ENCODE data around the gene OGFR. TPM values are rescaled to one million over a fixed set of nuclear protein-coding genes. Genes with fewer than 3 reads are reported as not detected.

The OGFR gene, protein sequence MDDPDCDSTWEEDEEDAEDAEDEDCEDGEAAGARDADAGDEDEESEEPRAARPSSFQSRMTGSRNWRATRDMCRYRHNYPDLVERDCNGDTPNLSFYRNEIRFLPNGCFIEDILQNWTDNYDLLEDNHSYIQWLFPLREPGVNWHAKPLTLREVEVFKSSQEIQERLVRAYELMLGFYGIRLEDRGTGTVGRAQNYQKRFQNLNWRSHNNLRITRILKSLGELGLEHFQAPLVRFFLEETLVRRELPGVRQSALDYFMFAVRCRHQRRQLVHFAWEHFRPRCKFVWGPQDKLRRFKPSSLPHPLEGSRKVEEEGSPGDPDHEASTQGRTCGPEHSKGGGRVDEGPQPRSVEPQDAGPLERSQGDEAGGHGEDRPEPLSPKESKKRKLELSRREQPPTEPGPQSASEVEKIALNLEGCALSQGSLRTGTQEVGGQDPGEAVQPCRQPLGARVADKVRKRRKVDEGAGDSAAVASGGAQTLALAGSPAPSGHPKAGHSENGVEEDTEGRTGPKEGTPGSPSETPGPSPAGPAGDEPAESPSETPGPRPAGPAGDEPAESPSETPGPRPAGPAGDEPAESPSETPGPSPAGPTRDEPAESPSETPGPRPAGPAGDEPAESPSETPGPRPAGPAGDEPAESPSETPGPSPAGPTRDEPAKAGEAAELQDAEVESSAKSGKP
- 10 to 100 TPM; 43.8 to 44.7 TPM for total RNA-seq

DNA sequence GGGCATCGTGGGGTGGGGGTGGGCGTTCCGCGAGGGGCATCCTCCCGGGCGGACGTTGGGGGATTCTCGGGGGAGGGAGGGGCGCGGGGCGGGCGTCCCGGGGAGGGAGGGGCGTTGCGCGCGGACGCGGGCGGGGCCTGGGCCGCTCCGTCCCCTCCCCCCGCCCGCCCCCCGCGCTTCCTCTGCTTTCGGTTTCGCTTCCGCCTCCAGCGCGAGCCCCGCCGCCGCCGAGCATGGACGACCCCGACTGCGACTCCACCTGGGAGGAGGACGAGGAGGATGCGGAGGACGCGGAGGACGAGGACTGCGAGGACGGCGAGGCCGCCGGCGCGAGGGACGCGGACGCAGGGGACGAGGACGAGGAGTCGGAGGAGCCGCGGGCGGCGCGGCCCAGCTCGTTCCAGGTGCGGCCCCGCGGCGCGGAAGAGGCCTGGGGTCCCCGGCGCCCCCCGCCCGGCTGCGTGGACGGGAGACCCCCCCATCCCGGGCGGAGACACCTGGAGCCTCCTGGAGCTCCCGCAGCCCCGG, at the start of gene OGFR:
Gene OGFR (plus strand): TSS at position 209 of the 528 bp plus-strand sequence. CDS start 25 bp downstream, at position 234.
- DNase-seq: peak; percentile 78
- intact Hi-C loops (cut with DNase I, micrococcal nuclease): loop anchor here (1.0 to 5.0 kb wide), 4 partner anchors 8 to 302 kb away; partner anchors contain the start of gene MRGBP (in 1 of the 2)
- Mint-ChIP-seq H3K9me3 (ENCODE audit: low read depth) (no peaks in the 10 kb centered on the region), H3K36me3 (ENCODE audit: low read depth) (peaks cover 24% of the 10 kb centered on the region), H3K27ac (peak within 1 kb of the TSS; percentile 88), H3K4me3 (peak within 1 kb of the TSS; percentile 84), H3K4me1 (peaks cover 21% of the 10 kb centered on the region), H3K27me3 (no peaks in the 10 kb centered on the region)
- ChIA-PET CTCF (interaction anchor here (0.5 kb wide), 1 partner anchor 101 kb away, joined by 3 read pairs; no protein-coding TSS in a partner anchor), POLR2A (no interaction called here)
- peak; percentile 47 for ATAC-seq

DNA sequence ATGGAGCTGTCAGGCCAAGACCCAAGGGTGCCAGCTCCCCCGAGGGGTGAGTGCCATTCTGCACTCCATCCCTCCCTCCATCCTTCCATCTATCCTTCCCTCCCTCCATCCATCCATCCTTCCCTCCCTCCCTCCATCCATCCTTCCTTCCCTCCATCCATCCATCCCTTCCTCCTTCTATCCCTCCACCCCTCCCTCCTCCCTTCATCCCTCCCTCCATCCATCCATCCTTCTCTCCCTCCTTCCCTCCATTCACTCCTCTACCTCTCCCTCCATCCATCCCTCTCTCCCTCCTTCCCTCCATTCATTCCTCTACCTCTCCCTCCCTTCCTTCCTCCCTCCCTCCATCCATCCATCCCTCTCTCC, 49.7 kb upstream of the OGFR start:
- H3K36me3 Mint-ChIP-seq (ENCODE audit: low read depth): no peaks in the 10 kb centered on the region
- H3K4me1 Mint-ChIP-seq: no peaks in the 10 kb centered on the region
- ChIA-PET POLR2A (no interaction called here), CTCF (no interaction called here)
- H3K27ac Mint-ChIP-seq: no peak overlapping the region
- no peaks in the 10 kb centered on the region for H3K9me3 Mint-ChIP-seq (ENCODE audit: low read depth)
- peaks cover 2% of the 10 kb centered on the region for H3K27me3 Mint-ChIP-seq
- no peak for ATAC-seq
- H3K4me3 Mint-ChIP-seq: no peak overlapping the region
- intact Hi-C loops (cut with DNase I, micrococcal nuclease): no loop called here
- no peak for DNase-seq

DNA sequence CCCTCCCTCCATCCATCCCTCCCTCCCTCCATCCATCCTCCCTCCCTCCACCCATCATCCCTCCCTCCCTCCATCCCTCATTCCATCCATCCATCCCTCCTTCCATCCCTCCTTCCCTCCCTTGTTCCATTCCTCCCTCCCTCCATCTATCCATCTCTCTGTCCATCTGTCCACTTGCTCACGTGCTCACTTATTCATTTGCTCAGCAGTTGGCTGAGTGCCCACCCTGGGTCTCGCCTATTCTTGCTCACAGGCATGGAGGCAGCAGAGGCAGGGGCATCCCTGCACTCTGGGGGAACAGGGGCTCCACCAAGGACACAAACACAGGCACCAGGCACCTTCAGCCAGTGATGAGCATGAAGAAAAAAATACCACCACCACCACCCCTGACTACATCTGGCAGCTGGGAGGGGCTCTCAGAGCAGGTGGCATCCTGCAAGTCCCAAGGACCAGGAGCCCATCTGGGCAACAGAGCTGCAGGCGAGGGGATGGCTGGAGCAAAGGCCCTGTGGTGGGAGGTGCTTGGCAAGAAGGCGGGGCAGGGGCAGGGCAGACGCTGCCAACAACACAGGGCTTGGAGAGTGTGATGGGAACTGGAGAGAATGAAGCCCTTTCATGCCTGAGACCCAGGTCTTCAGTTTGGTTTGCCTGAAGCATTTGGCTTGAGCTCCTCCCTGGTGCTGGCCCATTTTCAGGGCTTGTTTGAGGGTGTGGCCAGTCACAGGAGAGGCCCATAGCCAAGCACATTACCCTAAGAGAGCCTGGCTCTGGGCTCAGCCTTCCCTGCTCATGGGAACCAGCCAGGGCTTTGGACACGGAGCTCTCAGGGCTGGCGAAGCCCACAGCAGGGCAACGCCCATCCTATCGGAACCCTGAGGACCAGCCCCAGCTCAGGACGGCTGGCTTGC, 48.6 kb upstream of the OGFR start:
- ATAC-seq: no peak
- POLR2A ChIA-PET: no interaction called here
- peaks cover 2% of the 10 kb centered on the region for H3K27me3 Mint-ChIP-seq
- CTCF ChIA-PET: no interaction called here
- intact Hi-C loops (cut with DNase I, micrococcal nuclease): no loop called here
- H3K9me3 Mint-ChIP-seq (ENCODE audit: low read depth): no peaks in the 10 kb centered on the region
- H3K27ac Mint-ChIP-seq: no peak overlapping the region
- no peaks in the 10 kb centered on the region for H3K36me3 Mint-ChIP-seq (ENCODE audit: low read depth)
- no peaks in the 10 kb centered on the region for H3K4me1 Mint-ChIP-seq
- H3K4me3 Mint-ChIP-seq: no peak overlapping the region
- no peak for DNase-seq

DNA sequence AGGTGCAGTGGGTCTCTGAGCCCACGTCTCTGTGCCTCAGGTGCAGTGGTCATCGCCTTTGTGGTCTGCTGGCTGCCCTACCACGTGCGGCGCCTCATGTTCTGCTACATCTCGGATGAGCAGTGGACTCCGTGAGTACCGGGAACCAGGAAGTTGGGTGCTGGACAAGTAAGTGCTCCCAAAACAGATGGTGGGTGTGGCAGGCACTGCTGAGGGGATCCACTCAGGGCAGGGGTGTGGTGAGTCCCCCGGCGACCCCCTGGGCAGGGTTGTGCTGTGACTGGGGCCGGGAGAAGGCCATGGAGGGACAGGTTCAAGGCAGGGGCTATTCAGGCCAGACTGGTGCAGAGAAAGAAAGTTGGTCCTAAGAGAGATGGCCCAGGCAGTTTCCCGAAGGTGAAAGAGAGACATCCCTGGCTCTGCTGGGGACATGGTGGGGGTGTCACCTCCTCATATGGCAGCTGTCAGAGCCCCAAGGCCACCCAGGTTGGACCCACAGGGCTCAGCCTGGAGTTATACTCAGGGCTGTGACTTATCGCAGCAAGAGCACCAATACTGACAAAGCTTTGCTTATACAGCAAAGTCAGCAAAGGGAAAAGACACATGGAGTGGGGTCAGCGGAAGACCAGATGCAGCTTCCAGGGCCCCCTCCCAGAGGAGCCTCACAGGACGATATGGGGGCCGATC, 46.3 kb upstream of the OGFR start:
- Mint-ChIP-seq H3K27ac (no peak overlapping the region), H3K36me3 (ENCODE audit: low read depth) (no peaks in the 10 kb centered on the region), H3K4me1 (no peaks in the 10 kb centered on the region), H3K27me3 (peaks cover 2% of the 10 kb centered on the region), H3K9me3 (ENCODE audit: low read depth) (no peaks in the 10 kb centered on the region), H3K4me3 (no peak overlapping the region)
- no peak for DNase-seq
- ChIA-PET CTCF (interaction anchor here (0.6 kb wide), 1 partner anchor 107 kb away, joined by 3 read pairs; no protein-coding TSS in a partner anchor), POLR2A (no interaction called here)
- no peak for ATAC-seq
- intact Hi-C loops (cut with DNase I, micrococcal nuclease): no loop called here

DNA sequence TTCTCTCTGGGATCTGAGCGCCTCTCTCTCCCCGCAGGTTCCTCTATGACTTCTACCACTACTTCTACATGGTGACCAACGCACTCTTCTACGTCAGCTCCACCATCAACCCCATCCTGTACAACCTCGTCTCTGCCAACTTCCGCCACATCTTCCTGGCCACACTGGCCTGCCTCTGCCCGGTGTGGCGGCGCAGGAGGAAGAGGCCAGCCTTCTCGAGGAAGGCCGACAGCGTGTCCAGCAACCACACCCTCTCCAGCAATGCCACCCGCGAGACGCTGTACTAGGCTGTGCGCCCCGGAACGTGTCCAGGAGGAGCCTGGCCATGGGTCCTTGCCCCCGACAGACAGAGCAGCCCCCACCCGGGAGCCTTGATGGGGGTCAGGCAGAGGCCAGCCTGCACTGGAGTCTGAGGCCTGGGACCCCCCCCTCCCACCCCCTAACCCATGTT, 44.6 kb upstream of the OGFR start:
- H3K4me3 Mint-ChIP-seq: no peak overlapping the region
- H3K36me3 Mint-ChIP-seq (ENCODE audit: low read depth): no peaks in the 10 kb centered on the region
- POLR2A ChIA-PET: no interaction called here
- DNase-seq (no peak), ATAC-seq (no peak)
- intact Hi-C loops (cut with DNase I, micrococcal nuclease): no loop called here
- H3K27ac Mint-ChIP-seq: no peak overlapping the region
- no peaks in the 10 kb centered on the region for H3K4me1 Mint-ChIP-seq
- no peaks in the 10 kb centered on the region for H3K9me3 Mint-ChIP-seq (ENCODE audit: low read depth)
- H3K27me3 Mint-ChIP-seq: peaks cover 2% of the 10 kb centered on the region
- CTCF ChIA-PET: interaction anchor here (1.2 kb wide), 1 partner anchor 82 kb away, joined by 3 read pairs; no protein-coding TSS in a partner anchor

DNA sequence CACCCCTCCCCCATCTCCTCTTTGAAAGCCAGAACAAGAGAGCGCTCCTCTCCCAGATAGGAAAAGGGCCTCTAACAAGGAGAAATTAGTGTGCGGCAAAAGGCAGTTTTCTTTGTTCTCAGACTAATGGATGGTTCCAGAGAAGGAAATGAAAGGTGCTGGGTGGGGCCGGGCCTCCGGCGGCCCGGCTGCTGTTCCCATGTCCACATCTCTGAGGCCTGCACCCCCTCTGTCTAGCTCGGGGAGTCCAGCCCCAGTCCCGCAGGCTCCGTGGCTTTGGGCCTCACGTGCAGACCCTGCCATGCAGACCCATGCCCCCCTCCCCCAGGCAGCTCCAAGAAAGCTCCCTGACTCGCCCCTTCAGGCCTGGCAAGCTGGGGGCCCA, 44.2 kb upstream of the OGFR start:
- H3K27ac Mint-ChIP-seq: no peak overlapping the region
- no peaks in the 10 kb centered on the region for H3K9me3 Mint-ChIP-seq (ENCODE audit: low read depth)
- intact Hi-C loops (cut with DNase I, micrococcal nuclease): no loop called here
- CTCF ChIA-PET: no interaction called here
- ATAC-seq (no peak), DNase-seq (no peak)
- POLR2A ChIA-PET: no interaction called here
- no peaks in the 10 kb centered on the region for H3K4me1 Mint-ChIP-seq
- no peaks in the 10 kb centered on the region for H3K36me3 Mint-ChIP-seq (ENCODE audit: low read depth)
- no peak overlapping the region for H3K4me3 Mint-ChIP-seq
- peaks cover 2% of the 10 kb centered on the region for H3K27me3 Mint-ChIP-seq

DNA sequence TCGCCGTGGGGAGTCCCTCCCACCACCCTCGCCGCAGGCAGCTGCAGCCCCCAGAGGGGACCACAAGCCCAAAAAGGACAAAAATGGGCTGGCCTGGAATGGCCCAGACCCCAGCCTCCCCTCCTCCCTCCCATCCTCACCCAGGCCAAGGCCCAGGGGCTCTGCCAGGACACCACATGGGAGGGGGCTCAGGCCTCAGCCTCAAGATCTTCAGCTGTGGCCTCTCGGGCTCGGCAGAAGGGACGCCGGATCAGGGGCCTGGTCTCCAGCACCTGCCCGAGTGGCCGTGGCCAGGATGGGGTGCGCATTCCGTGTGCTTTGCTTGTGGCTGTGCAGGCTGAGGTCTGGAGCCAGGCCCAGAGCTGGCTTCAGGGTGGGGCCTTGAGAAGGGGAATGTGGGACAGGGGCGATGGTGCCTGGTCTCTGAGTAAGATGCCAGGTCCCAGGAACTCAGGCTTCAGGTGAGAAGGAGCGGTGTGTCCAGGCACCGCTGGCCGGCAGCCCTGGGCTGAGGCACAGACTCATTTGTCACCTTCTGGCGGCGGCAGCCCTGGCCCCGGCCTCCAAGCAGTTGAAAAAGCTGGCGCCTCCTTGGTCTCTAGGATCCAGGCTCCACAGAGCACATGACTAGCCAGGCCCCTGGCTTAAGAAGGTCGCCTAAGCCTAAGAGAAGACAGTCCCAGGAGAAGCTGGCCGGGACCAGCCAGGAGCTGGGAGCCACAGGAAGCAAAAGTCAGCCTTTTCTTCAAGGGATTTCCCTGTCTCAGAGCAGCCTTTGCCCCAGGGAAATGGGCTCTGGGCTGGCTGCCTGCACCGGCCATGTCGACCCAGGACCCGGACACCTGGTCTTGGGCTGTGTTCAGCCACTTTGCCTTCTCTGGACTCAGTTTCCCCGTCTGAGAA, 43.5 kb upstream of the OGFR start:
- H3K4me3 Mint-ChIP-seq: no peak overlapping the region
- intact Hi-C loops (cut with DNase I, micrococcal nuclease): no loop called here
- DNase-seq (no peak), ATAC-seq (no peak)
- CTCF ChIA-PET: no interaction called here
- POLR2A ChIA-PET: no interaction called here
- H3K36me3 Mint-ChIP-seq (ENCODE audit: low read depth): no peaks in the 10 kb centered on the region
- no peaks in the 10 kb centered on the region for H3K4me1 Mint-ChIP-seq
- H3K9me3 Mint-ChIP-seq (ENCODE audit: low read depth): no peaks in the 10 kb centered on the region
- H3K27ac Mint-ChIP-seq: no peak overlapping the region
- H3K27me3 Mint-ChIP-seq: peaks cover 2% of the 10 kb centered on the region

DNA sequence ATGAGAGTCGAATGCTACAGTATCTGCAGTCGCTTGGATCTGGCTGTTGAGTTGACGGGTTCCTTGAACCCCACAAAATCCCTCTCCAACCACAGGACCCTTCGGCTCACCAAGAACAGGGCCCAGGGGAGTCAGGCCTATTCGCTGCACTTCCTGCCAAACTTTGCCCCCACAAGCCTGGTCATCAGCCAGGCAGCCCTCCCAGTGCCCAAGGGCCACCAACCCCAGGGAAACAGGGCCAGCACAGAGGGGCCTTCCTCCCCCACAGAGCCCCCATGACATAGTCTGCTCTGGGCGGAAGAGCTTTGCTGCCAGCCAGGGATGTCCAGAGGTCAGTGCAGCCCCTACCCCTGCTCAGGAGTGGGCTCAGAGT, 42.9 kb upstream of the OGFR start:
- ChIA-PET POLR2A (no interaction called here), CTCF (no interaction called here)
- Mint-ChIP-seq H3K27me3 (peaks cover 2% of the 10 kb centered on the region), H3K4me3 (no peak overlapping the region), H3K27ac (no peak overlapping the region), H3K4me1 (no peaks in the 10 kb centered on the region), H3K9me3 (ENCODE audit: low read depth) (no peaks in the 10 kb centered on the region), H3K36me3 (ENCODE audit: low read depth) (no peaks in the 10 kb centered on the region)
- DNase-seq (no peak), ATAC-seq (no peak)
- intact Hi-C loops (cut with DNase I, micrococcal nuclease): no loop called here

DNA sequence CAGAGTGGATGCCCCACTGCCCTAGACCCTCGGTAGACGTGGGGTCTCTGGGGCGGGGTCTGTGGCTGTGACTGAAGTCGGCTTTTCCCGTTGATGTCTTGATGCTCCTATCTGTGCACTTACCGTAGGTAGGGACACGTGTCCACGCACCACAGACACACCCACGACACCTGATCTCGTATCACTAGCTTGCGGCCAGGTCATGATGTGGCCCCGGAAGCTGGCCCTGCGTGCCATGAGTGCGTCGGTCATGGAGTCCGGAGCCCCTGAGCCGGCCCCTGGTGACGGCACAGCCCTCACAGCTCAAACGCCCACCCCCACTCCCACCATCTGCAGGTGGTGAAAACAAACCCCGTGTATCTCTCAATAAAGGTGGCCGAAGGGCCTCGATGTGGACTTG, 42.3 kb upstream of the OGFR start:
- CTCF ChIA-PET: no interaction called here
- Mint-ChIP-seq H3K36me3 (ENCODE audit: low read depth) (no peaks in the 10 kb centered on the region), H3K4me3 (no peak overlapping the region), H3K27me3 (peaks cover 2% of the 10 kb centered on the region), H3K9me3 (ENCODE audit: low read depth) (no peaks in the 10 kb centered on the region), H3K27ac (no peak overlapping the region), H3K4me1 (peaks cover 4% of the 10 kb centered on the region)
- DNase-seq (no peak), ATAC-seq (no peak)
- POLR2A ChIA-PET: no interaction called here
- intact Hi-C loops (cut with DNase I, micrococcal nuclease): no loop called here

DNA sequence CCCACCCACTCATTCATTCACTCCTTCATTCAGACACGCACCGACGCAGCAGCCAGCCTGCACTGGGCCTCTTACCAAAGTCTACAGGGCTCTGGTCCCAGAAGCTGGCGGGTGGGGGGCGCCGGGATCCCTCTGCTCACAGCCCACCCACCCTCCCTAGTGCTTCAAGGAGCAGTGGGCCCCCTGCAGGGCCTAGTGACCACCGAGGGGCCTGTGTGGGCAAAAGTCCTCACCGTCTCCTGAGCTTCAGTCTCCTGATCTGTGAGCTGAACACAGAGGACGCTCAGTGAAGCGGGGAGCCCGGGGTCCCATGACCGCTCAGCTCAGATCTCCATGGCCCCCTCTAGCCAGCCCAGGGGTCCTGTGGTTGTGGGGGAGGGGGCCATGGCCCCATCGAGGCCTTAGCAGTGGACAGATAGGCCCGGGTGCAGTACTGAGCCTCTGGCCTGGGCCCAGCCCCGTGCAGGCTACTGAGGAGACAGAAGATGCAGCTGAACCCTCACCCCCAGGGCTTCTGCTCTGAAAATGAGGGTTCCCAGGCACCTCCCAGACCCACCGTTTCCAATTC, 41.8 kb upstream of the OGFR start:
- Mint-ChIP-seq H3K4me3 (no peak overlapping the region), H3K36me3 (ENCODE audit: low read depth) (no peaks in the 10 kb centered on the region), H3K9me3 (ENCODE audit: low read depth) (no peaks in the 10 kb centered on the region), H3K4me1 (peaks cover 4% of the 10 kb centered on the region), H3K27ac (no peak overlapping the region), H3K27me3 (no peaks in the 10 kb centered on the region)
- intact Hi-C loops (cut with DNase I, micrococcal nuclease): no loop called here
- ATAC-seq: no peak
- DNase-seq: no peak
- ChIA-PET POLR2A (no interaction called here), CTCF (interaction anchor here (0.5 kb wide), 1 partner anchor 105 kb away, joined by 3 read pairs; no protein-coding TSS in a partner anchor)

All from activated CD4-positive, alpha-beta T cell treated with anti-CD3 and anti-CD28 coated beads for 36 hours (primary cell).